ENCODE results near the gene MMP27.
"Not testable (repeated sequence)": the region's sequence is repeated elsewhere in the genome, so short reads cannot be mapped to it uniquely, and the experiment has no call there.

MMP27 gene

GRCh38 chr11:102705626-102706025 lies at the start of gene MMP27:
TSS of gene MMP27 (minus strand) at chr11:102705769. CDS start at chr11:102705714, 55 bp downstream.
- H3K27ac ChIP-seq: peak within 1 kb of the TSS in 18 of 21 experiments; percentile 16 to 82 (median 54)
- H3K4me3 ChIP-seq: peak within 1 kb of the TSS in 5 of 7 experiments; percentile 1 to 24 (median 10)

GRCh38 chr11:102753267-102753666 lies 47.7 kb upstream of the MMP27 start:
- Histone ChIP-seq H3K27ac (no peak overlapping the region), H3K4me3 (no peak overlapping the region)

GRCh38 chr11:102751673-102752072 lies 46.1 kb upstream of the MMP27 start:
- Histone ChIP-seq H3K27ac (no peak overlapping the region), H3K4me3 (no peak overlapping the region)

- Histone ChIP-seq H3K4me3 (no peak overlapping the region), H3K27ac (no peak overlapping the region)
Measured at GRCh38 chr11:102749101-102749722, 43.6 kb upstream of the MMP27 start.

GRCh38 chr11:102746746-102747578 lies 41.4 kb upstream of the MMP27 start:
- H3K4me3 ChIP-seq: not testable (repeated sequence)
- H3K27ac ChIP-seq: peak overlapping the region in 1 of 21 experiments; percentile 50

- no peak overlapping the region for H3K27ac ChIP-seq
- no peak overlapping the region for H3K4me3 ChIP-seq
Measured at GRCh38 chr11:102734650-102735049, 29.1 kb upstream of the MMP27 start.

- Histone ChIP-seq H3K27ac (no peak overlapping the region), H3K4me3 (no peak overlapping the region)
Measured at GRCh38 chr11:102733232-102733875, 27.8 kb upstream of the MMP27 start.

GRCh38 chr11:102730944-102731343 lies 25.4 kb upstream of the MMP27 start:
- not testable (repeated sequence) for H3K4me3 ChIP-seq
- peak overlapping the region in 1 of 21 experiments; percentile 28 for H3K27ac ChIP-seq

GRCh38 chr11:102729849-102730815 lies 24.6 kb upstream of the MMP27 start:
- Histone ChIP-seq H3K27ac (peak overlapping the region in 6 of 21 experiments; percentile 17 to 60 (median 38)), H3K4me3 (no peak overlapping the region)

- Histone ChIP-seq H3K4me3 (no peak overlapping the region), H3K27ac (no peak overlapping the region)
Measured at GRCh38 chr11:102727890-102728289, 22.3 kb upstream of the MMP27 start.

GRCh38 chr11:102724904-102725500 lies 19.4 kb upstream of the MMP27 start, which contains the start of gene MMP8:
TSS of gene MMP8 (minus strand) at chr11:102724954. CDS start at chr11:102724855, 99 bp downstream.
- H3K27ac ChIP-seq: no peak within 1 kb of the TSS

GRCh38 chr11:102722821-102723220 lies 17.3 kb upstream of the MMP27 start:
- no peak overlapping the region for H3K27ac ChIP-seq
- H3K4me3 ChIP-seq: no peak overlapping the region

More at GRCh38 chr11:102724904-102725500, 19.4 kb upstream of the MMP27 start, which contains the start of gene MMP8:
- no peak within 1 kb of the TSS for H3K4me3 ChIP-seq

- Histone ChIP-seq H3K27ac (no peak overlapping the region), H3K4me3 (no peak overlapping the region)
Measured at GRCh38 chr11:102719620-102720277, 14.2 kb upstream of the MMP27 start.

GRCh38 chr11:102717280-102717679 lies 11.7 kb upstream of the MMP27 start:
- H3K4me3 ChIP-seq: no peak overlapping the region
- no peak overlapping the region for H3K27ac ChIP-seq

GRCh38 chr11:102716527-102716926 lies 11.0 kb upstream of the MMP27 start:
- H3K4me3 ChIP-seq: no peak overlapping the region
- no peak overlapping the region for H3K27ac ChIP-seq

GRCh38 chr11:102712137-102712536 lies 6.6 kb upstream of the MMP27 start:
- H3K4me3 ChIP-seq: no peak overlapping the region
- no peak overlapping the region for H3K27ac ChIP-seq

- no peak overlapping the region for H3K4me3 ChIP-seq
- H3K27ac ChIP-seq: no peak overlapping the region
Measured at GRCh38 chr11:102709201-102709945, 3.8 kb upstream of the MMP27 start.

GRCh38 chr11:102708654-102709053 lies 3.1 kb upstream of the MMP27 start:
- H3K27ac ChIP-seq: no peak overlapping the region

More at GRCh38 chr11:102708654-102709053, 3.1 kb upstream of the MMP27 start:
- no peak overlapping the region for H3K4me3 ChIP-seq

Measured in skin epidermis (tissue), 12 donors.